HK-2 (cell line): ENCODE data around the gene MSI2.

Source experiments
- DNase-seq: peaks from one replicate; pipeline ENCODE4 v3.0.0-alpha.2; 2018; ENCODE audit not compliant: unreplicated experiment

MSI2 gene

DNA sequence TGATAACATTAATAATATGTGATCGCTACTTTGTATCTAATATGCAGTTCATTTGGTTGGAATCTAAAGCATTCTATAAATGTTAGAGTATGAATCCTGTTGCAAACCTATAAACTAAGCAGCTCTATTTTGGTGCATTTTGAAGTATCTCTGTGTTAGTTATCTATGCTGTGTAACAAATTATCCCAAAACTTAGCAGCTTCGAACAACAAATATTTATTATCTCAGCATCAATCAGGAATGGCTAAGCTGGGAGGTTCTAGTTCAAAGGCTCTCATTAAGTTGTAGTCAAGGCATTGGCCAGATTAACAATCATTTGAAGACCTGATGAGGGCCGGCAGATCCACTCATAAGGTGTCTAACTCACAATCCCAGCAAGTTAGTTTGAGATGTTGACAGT lies 10.1 kb upstream of the MSI2 start:
- DNase-seq = no peak

DNA sequence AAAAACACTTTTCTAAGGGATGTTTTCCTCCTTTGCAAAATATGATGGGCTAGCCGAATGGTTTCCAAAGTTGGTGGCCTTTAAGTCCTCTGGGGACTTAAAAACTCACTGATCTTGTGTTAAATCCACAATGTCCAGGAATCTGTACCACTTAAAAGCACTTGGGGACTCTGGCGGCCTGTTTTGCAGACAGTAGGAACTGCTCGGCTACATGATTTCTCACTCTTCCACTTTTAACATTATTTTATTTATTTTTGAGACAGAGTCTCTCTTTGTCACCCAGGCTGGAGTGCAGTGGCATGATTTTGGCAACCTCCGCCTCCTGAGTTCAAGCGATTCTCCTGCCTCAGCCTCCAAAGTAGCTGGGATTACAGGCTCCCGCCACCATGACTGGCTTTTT lies 9.1 kb upstream of the MSI2 start:
- DNase-seq = no peak

DNA sequence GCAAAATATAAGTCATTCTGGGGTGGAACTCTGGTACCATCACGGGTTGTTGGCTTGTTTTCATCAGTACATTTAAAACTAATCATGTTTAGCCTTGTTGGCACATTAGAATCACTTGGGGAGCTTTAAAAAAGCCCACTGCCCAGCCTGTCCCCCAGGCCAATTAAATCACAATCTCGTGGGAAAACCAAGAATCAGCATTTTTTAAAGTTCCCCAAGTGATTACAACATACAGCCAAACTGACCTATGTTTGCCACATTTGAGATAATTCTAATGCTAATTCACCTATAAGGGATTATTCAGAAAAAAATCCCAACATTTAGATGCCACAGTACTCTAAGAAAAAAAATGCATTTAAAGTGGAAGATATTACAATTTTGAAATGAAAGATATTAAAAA lies 8.4 kb upstream of the MSI2 start:
- no peak for DNase-seq

DNA sequence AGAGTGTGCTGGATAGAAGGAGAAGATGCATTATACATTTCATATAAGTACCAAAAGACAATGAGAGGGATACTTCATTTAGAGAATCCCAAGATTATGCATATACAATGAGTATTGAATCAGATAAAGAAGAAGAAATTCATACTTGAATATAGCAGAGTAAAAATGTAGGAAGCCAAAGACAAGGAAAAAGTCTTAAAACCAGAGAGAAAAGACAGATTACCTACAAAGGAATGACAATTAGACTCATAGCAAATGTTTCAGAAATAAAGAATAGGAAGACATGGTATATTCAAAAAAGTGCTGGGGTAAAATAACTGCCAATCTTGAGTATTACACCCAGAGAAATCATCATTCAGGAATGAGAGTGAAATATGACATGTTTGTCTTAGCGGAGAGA lies 6.8 kb upstream of the MSI2 start:
- no peak for DNase-seq

DNA sequence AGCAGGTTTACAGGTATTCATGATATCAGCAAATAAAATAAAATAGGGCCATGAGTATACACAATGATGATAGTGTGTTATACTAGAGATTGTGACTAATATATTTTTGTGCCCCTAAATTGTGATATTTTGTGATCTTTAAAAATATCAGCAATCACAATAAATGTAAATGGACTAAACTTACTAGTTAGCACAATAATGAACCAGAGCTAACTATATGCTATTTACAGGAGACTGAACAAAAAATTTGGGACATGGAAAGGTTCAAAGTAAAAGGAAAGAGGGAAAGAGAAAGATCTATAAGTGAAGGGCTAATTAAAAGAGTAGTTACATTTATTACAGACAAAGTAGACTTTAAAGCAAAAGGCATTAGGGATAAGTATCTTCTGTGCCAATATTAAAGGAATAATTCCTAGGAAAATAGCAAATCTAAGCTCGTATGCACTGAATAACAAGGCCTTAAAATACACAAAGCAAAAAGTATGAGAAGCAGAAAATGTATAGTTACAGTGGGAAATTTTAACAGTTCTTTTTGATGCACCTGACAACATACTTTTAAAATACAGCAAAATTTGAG lies 5.0 kb upstream of the MSI2 start:
- DNase-seq = no peak

DNA sequence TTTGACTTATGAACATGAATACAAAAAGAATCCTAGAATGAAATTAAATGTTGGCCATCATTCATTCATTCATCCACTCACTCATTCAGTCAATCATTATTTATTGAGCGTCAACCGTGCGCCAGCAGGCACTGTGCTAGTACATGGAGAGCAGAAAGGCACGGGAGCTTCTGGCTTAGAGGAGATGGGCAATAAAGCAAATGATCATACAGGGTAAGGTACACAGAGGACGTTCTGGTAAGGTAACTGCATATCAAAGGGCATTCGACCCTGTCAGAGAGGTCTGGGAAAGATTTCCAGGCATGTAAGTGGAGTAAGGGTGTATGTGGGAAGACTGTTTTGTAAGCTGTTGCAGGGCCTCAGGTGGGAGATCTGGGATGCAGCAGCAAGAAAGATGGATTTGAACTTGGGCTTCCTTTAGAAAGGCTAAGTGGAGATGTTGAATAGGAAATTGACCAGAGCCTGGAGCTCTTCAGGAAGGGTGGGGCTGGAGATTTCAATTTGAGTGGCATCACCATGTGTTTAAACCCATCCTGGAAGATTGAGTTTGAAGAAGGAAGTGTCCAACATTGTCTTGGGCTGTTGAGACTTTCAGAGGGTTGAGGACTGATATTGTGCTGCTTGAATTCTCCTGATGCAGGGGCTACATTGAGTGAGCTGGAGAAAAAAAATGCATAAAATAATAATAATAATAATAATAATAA lies 2.8 kb upstream of the MSI2 start:
- DNase-seq = no peak

DNA sequence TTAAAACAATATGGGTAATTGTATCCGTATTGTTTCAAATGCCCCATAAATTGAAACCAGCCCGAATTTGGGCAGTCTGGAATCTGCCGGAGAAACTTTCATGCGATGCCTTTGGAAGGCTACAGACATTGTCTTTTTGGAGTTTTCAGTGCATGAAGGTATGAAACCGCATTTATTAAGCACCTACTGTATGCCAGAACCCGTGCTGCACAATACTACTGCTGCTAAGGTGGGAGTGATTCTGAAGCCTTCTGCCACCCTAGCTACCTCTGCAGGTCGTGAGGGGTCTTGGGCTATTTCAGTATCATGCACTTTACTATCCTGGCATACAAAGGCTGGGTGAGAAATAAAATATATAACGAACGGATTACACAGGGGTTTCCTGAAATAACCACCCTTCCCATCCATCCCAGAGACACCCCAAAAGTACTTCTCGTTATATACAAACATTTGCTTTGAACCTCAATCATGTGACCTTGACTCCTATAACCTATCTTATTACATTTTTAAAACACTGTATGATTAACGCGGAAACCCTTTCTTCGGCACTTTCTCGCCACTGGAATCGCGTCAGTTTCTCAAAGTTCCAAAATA lies 1.0 kb upstream of the MSI2 start:
- no peak for DNase-seq

DNA sequence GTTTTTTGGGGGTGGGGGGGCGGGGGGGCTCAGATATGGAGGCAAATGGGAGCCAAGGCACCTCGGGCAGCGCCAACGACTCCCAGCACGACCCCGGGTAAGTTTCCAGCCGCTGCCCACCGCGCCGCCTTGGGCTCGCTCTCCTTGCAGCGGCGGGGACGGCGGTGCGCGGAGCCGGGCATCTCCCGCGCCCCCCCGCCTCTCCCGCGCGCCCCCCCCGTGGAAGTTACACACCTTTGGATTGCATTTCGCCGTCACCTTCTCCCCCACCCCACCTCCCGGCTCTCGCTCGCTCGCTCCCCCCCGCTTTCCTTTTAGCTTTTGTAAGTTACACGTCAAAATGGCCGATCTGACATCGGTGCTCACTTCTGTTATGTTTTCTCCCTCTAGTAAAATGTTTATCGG lies 387 bp downstream of the MSI2 start:
- peak; percentile 25 for DNase-seq

DNA sequence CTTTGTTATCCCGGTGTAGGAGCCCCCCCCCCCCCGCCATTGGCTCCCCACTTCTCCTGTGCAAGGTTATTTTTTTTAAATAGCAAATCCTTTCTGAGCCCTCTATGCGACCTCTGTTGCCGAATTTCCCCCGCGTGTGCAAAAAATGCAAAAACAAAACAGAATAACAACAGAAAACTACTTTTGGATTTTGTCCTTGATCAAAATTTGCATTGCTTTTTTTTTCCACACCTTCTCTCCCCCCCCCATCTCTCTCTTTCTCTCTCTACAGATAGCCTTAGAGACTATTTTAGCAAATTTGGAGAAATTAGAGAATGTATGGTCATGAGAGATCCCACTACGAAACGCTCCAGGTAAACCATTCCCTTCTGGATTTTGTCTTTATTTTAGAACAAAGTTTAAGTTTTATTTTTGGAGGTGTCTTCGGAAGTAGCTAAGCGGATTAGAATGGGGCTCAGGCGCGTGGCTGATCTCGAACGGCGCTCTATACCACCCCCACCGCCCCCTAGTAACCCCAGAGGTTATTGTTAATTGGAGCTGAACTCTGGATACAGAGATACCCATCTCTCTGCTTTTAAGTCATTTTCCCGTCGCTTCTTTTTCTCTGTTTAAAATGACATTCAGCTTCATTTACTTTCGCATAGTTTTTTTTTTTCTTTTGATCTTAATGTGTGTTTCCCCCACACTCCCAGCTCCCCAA lies 1.0 kb downstream of the MSI2 start:
- no peak for DNase-seq

DNA sequence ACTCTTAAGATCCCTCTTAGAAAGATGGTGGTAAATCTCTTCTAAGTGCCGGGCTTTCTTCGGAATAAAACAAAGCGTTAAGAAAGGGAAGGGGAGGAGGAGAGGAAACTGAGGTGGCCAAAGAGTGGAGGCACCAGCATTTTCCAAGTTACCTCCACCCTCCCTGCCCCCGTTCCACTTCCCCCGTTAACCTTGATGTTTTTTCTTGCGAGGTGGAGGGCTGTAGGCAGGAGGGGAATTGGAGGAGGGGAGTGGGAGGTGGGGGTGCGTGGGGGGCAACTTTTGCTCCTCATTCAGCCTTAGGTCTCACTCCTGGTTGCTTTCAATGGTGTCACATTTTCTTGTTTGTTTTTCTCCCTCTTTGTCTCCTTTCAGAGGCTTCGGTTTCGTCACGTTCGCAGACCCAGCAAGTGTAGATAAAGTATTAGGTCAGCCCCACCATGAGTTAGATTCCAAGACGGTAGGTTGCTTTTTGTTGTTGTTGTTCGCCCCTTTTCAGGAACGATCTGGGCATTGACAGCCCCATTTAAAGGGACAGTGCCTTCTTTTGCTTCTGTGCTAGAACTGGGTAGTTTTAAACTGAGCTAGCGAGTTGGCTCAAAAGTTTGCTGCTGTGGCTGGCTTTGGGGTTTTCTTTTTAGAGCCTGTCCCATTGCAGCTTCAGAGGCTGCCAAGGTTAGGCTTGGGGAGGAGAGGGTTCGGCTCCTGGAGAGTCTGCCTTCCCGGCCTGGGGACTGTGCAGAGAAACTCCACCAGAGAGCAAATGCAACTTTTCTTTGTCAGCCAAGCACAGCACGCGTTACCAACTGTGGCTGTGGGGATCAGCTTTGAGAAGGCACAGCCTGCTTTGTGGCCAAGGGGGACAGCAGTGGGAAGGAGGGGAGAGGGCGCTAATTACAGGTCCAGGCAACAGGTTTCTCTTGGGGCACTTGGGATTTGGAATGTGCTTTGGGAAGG lies 1.9 kb downstream of the MSI2 start:
- DNase-seq = no peak

DNA sequence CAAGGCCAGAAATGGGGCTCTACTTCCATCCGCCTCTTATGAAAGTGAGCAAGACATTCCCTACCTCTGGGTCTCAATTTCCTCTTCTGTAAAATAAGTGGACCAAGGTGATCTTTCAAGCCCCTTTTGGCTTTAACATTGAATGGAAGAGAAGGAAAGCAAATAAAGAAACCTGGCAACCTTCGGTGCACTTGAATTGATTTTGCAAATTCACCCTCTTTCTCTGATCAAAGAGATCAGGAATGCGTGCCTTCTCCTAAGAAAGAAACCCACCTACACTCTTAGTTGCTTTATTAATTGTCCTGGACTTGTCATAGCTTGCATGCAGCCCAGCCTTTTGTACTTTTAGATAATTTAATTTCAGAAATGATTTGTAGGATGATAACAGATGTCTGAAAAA lies 3.0 kb downstream of the MSI2 start:
- DNase-seq = no peak

DNA sequence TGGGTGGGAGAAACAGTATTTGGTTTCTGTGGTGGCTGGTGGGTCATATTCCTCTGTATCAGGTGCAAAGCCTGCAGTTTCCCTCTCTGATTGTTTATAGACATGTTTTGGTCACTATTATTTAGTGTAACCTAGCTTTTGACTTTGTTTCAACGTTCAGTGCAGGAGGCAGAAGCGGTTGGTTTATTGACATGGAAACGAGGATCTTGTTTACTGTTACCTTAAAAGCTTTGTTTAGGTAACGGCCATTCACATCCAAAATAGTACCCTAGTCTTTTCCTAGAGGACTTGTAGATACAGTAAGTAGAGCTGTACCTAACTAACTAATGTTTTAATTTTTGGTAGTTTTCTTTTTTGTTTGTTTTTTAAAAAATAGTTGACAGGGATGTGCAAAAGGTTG lies 3.5 kb downstream of the MSI2 start:
- no peak for DNase-seq

DNA sequence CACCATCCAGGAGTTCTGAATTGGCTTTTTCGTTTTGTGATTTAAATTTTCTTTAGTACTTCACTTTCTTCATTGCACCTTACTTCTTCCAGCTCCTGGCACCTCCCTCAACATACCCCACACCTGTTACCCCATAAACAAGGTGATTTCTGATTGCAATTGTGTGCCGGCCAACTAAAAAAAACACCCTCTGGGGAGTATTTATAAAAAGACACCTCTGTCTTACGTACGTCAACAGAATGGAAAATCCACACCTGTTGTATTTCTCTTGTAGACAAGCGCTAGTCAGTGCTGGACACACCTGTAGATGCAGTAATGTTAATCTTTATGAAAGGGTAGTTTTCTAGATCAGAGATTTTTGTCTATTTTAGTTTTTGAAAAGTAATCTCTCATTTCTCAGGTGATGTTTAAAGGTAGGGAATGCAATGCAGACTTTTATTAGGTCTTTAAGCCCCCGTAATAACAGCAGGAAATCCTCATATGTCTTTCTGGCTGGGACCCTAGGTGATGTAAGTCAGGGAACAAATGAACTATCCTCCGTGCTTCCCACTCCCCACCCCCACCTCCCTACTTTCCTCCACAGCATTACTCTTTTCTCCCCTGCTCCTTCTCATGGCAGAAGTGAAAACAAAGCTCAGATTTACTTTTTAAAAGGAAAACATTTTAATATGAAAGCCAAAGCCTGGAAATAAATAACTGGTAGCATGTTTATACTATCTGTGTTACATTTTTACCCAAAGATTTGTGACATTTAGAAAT lies 4.2 kb downstream of the MSI2 start:
- no peak for DNase-seq

DNA sequence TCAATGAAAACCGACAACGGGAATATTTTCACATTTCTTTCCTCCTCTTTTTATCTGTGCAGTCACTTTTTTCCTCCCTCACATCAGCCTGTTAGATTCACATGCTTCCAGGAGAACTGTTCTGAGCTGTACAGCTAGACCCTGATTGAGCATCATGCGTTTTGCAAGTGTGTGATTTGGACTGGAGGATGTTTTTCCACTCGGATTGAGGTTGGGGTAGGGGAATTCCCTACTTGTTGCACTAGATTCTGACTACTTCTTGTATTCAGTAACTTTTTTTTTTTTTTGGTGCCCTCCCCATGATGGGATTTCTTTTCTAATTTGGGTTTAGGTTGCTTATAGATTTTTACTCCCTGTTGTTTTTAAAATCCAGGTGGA lies 4.8 kb downstream of the MSI2 start:
- no peak for DNase-seq

DNA sequence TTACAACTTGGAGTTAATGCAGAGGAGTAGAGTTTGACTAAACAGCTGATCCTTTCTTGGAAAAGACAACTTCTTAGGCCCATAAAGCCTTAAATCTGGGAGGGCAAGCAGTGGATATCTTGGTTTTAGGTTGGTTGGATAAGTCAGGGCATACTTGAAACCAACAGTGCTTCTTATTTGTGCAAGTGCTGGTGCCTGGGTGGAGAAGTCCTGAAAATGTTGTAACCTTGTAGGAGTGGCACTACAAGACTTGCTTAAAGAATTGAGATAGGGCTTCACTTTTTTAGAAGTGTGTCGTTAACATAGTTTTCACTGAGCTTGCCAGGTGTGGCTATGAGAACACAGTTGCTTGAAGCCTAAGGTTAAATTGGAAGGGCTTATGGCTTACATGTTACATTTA lies 6.2 kb downstream of the MSI2 start:
- DNase-seq = no peak

DNA sequence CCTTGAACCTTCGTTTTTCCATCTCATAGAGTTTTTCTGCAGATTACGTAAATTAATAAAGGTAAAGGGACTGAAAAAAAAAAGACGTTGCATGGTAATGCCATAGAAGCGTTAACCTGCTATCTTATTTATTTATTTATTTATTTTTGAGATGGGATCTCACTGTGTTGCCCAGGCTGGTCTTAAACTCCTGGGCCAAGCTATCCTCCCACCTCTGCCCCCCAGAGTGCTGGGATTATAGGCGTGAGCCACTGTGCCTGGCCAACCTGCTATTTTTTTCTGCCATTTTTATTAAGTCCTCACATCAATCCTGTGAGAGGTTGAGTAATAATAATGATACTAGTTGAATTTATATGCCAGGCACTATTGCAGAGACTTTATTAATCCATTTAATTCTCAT lies 7.9 kb downstream of the MSI2 start:
- DNase-seq = no peak

DNA sequence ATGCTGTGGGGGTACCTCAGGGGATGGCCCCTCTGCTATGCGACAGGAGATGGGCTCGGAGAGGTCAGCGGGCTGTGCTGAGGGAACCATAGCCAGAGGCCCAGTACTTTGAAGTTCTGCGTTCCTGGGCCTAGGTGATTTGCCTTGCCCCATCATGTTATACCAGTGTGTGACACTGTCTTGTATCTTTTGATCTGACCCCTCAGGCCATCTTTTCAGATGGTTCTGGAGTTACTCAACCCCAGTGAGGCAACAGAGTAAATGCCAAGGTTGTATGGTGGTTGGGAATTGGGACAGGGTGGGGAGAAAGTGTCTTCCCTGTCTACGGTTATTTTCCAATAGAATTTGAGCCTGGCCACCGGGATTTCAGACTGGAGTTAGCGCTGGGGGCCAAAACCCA lies 8.5 kb downstream of the MSI2 start:
- DNase-seq = no peak

DNA sequence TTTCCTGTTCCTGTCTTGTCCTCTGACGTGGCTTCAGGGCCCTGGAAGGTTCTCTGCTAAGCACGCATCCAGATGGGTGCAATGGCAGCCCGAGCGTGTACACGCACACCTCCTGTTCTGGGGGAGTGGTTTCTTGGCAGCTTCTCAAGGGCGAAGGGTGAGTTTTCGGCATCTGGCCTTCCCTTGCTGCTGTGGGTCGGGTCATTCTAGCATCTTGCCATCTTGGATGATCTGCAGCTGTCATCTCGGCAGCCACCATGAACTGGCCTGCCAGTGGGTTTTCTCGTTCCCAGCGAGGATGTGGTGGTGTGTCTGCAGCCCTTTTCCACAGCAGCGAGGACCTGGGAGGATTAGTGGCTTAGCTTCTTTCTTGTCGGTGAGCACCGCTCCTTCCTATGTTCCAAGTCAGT lies 10.6 kb downstream of the MSI2 start:
- no peak for DNase-seq

DNA sequence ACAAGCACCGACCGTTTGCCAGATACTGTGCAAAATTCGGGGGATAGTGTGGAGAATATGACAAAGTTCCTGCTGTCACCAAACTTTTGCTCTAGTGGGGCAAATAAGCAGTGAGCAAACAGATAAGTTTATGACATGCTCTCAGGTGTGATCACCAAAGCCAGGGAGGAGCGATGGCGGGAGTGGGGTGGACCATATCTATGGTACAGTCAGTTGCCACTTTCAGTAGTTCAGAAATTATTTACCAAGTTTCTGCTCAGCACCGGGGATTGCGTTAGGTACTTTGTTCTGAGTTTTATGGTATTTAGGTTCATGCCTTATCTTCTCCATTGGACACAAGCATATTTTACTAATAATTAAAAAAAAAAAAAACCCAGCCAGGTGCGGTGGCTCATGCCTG lies 11.9 kb downstream of the MSI2 start:
- DNase-seq = no peak

DNA sequence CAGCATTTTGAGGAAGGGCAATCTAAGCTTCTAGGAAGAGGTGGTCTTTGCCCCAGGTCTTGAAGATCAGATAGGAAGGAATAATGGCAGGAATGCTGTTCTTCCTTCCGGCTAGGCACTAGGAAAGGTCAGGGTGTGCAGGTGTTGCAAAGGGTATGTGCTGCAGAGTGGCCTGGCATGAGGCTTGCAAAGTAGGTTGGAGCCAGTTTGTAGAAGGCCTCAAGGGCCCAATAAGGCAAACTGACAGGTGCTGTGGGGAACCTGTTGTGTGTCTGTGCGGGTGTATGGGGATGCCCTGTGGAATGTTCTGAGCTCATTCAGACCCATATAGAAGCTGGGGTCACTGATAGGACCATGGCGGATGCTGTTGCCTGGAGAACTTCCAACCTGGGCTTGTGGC lies 12.7 kb downstream of the MSI2 start:
- no peak for DNase-seq

DNA sequence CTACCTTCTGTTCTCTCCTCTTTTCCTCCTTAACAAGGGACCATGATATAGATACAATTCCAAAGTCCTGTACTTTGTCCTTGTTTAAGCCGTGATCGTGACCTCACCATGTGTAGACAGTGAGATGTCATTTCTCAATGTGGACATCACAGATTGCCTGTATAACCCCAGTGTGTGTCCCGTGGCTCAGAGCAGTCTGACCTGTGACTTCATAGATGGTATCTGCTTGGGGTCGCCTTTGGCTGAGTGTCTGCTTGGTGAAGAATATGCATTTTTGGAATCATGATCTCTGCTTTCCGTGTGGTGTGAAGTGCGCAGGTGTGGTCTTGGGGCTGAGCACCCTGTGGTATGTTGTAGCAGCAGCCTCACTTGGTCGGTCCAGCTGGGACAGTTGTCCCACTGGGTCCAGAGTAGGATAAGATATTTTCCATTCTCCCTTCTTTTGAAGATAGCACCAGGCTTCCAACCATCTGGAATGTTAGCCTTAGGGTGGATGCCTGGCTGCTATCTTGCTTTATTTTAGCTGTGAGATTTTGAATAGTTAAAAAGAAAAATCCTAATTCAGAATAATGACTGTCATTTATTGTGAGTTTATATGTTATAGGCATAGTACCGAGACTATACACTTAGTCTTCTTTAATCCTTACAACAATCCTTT lies 13.4 kb downstream of the MSI2 start:
- no peak for DNase-seq
